Measurements from ENCODE around the gene KRT77. TPM values are rescaled to one million over a fixed set of nuclear protein-coding genes. Genes with fewer than 3 reads are reported as not detected.

KRT77 gene
- total RNA-seq, 1 donor from 2014 or later = not detected

DNA sequence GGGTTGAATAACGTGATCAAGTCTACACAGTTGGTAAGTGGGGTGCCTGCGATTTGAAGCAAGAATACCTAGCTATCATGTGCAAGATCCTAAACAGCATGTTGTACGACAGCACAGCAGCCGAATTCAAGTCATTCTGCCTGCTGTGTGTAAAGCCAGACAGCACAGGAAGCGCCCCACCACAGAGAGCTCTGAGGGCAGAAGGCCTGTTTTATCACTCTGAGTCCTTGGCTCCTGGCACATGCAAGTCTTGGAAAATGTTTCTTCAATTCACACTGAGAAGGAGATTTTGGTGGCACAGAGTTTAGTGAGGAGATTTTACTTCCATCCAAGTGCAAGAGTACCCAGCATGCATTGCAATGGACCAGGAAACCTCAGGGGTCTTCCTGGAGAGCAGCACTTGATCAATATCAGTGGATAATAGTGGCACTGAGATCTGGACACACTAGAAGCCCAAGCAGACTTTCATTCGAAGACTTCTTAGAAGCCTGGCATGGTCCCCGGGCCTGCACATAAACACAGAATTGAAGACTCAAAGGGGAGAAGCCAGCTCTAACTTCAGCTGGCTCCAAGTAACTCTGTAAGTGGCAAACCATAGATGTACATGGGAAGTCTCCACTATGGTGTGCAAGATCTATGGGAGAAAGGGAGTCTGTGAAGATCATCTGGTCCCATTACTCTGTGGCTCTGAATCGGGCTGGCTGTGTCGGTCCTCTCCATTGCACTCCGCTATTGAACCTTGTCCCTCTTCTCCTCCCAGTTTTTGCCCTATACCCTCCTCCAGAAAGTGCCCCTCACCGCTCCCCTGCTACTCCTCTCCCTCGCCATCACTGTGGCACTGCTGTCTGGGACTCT lies 21.6 kb downstream of the KRT77 start:
- no peak for DNase-seq (ENCODE audit: low read depth)
- TF ChIP-seq, protein P1, sequence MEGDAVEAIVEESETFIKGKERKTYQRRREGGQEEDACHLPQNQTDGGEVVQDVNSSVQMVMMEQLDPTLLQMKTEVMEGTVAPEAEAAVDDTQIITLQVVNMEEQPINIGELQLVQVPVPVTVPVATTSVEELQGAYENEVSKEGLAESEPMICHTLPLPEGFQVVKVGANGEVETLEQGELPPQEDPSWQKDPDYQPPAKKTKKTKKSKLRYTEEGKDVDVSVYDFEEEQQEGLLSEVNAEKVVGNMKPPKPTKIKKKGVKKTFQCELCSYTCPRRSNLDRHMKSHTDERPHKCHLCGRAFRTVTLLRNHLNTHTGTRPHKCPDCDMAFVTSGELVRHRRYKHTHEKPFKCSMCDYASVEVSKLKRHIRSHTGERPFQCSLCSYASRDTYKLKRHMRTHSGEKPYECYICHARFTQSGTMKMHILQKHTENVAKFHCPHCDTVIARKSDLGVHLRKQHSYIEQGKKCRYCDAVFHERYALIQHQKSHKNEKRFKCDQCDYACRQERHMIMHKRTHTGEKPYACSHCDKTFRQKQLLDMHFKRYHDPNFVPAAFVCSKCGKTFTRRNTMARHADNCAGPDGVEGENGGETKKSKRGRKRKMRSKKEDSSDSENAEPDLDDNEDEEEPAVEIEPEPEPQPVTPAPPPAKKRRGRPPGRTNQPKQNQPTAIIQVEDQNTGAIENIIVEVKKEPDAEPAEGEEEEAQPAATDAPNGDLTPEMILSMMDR (conservative IDR thresholded peaks at IDR 0.05; ENCODE audit: low read depth, low read length) = no peak
- H3K4me3 ChIP-seq (ENCODE audit: low read depth, low read length) = no peak overlapping the region

DNA sequence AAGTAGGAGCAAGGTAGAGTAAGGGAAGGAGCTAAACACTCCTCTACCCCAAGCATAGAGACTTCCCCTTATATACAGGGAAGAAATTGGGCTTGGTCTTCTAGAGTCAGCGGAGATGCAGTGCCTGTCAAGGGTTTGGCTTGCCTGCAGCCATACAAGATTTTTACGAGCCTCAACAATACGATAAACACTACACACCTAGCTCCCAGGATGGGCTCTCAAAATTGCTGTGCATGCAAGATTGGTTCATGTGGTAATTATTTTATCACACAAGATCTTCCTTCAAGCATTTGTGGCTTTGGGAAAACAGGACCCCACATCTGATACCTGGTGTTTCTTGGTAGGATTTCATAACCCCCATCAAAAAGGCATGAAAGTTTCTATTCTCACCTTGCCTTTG lies 23.0 kb downstream of the KRT77 start, which contains the start of gene KRT1:
Gene KRT1 (minus strand): TSS at position 45 of the 400 bp plus-strand sequence. CDS start 59 bp downstream, outside the sequence.
- no peak for DNase-seq (ENCODE audit: low read depth)
- no peak within 1 kb of the TSS for H3K4me3 ChIP-seq (ENCODE audit: low read depth, low read length)
- TF ChIP-seq, protein P1 (conservative IDR thresholded peaks at IDR 0.05; ENCODE audit: low read depth, low read length) = no peak

DNA sequence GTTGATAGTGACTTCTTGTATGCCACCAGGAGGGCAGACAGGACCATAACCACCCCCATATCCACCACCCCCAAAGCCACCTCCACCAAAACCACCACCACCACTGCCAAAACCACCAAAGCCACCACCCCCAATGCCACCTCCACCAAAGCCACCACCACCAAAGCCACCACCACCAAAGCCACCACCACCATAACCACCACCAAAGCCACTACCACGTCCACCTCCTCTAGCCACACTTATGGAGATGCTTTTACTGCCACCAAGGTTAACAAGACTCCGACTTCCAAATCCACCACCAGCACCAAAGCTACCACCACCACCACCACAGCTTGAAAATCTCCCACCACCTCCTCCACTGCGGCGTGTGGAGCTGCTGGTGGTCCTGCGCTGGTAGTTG lies 23.4 kb downstream of the KRT77 start:
- TF ChIP-seq, protein P1 (conservative IDR thresholded peaks at IDR 0.05; ENCODE audit: low read depth, low read length) = no peak
- no peak for DNase-seq (ENCODE audit: low read depth)
- no peak overlapping the region for H3K4me3 ChIP-seq (ENCODE audit: low read depth, low read length)

DNA sequence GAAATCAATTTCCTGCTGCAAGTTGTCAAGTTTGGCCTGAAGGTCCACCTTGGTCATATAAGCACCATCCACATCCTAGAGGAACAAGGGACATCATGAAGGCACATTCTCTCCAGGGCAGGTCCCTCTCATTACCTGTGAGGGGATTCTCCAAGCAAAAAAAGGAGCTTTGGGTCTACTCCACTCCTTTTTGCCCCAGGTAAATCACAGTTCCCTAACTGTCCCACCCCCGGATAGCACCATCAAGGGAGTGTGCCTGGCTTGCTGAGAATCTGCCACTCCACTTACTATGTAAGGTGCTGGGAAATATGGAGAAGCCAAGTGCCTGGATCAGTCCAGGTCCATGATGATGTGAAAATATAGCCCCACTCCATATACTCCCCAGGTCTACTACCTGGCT lies 25.7 kb downstream of the KRT77 start:
- no peak overlapping the region for H3K4me3 ChIP-seq (ENCODE audit: low read depth, low read length)
- TF ChIP-seq, protein P1 (conservative IDR thresholded peaks at IDR 0.05; ENCODE audit: low read depth, low read length) = no peak
- no peak for DNase-seq (ENCODE audit: low read depth)

DNA sequence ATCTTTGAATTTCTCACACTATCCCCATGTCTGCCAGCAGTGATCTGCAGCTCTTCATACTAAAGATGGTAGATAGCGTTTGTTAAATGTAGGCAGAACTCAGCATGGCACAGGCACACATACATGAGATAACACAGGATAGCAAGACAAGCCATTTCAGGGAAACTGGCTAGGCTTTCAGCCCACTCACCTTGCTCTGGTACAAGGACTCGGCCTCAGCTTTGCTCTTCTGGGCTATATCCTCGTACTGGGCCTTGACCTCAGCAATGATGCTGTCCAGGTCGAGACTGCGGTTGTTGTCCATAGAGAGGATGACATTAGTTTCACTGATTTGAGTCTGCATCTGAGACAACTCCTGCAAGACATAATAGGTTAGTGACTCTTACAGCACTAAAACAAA lies 26.2 kb downstream of the KRT77 start:
- H3K4me3 ChIP-seq (ENCODE audit: low read depth, low read length) = no peak overlapping the region
- TF ChIP-seq, protein P1 (conservative IDR thresholded peaks at IDR 0.05; ENCODE audit: low read depth, low read length) = no peak

DNA sequence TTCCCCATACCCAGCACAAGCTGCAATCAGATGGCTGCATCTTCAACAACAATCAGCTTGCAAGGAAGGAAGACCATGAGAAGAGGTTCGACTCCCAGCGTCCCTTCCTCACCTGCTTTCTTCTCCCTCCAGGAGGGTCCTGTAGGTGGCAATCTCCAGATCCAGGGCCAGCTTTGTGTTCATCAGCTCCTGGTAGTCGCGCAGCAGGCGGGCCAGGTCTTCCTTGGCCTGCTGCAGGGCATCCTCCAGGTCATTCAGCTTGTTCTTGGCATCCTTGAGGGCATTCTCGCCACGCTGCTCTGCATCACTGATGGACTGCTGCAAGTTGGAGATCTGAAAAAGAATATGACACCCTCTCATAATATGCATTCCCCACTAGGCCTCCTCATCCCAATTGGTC lies 27.2 kb downstream of the KRT77 start:
- no peak for DNase-seq (ENCODE audit: low read depth)
- TF ChIP-seq, protein P1 (conservative IDR thresholded peaks at IDR 0.05; ENCODE audit: low read depth, low read length) = no peak

More for the DNA sequence above, 26.2 kb downstream of the KRT77 start:
- no peak for DNase-seq (ENCODE audit: low read depth)

DNA sequence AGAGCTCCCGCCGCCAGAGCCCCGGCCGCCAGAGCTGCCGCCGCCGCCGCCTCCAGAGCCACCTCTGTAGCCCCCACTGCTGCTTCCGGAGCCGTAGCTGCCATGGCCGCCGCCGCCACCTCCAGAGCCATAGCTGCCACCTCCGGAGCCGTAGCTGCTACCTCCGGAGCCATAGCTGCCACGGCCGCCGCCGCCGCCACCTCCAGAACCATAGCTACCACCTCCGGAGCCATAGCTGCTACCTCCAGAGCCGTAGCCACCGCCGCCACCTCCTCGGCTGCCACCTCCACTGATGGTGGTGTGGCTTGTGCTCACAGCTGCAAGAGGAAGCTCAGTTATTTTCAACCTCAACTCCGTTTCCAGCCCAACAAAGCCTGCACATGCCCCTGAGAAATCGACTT lies 28.0 kb downstream of the KRT77 start:
- TF ChIP-seq, protein P1 (conservative IDR thresholded peaks at IDR 0.05; ENCODE audit: low read depth, low read length) = no peak
- H3K4me3 ChIP-seq (ENCODE audit: low read depth, low read length) = no peak overlapping the region
- no peak for DNase-seq (ENCODE audit: low read depth)

More for the DNA sequence above, 27.2 kb downstream of the KRT77 start:
- no peak overlapping the region for H3K4me3 ChIP-seq (ENCODE audit: low read depth, low read length)
